Smooth muscle cell (in vitro differentiated cells): ENCODE data around the gene UTRN. TPM values are rescaled to one million over a fixed set of nuclear protein-coding genes. Genes with fewer than 3 reads are reported as not detected.

Experiments used
- DNase-seq: peaks from one replicate; lab custom pipeline; 2025; ENCODE audit not compliant: unreplicated experiment; lab: John Stamatoyannopoulos, UW
- H2AFZ ChIP-seq: fragments of 200-600 bp; sonication (generic); 2 replicates; pipeline ENCODE4 v1.6.0; 2016; ENCODE audit warnings: antibody characterized with exemption, low read depth, mild to moderate bottlenecking
- H3F3A ChIP-seq: fragments of 200-600 bp; sonication (generic); 2 replicates; pipeline ENCODE4 v1.6.0; 2017; ENCODE audit warnings: antibody characterized with exemption, low read depth
- H3K27ac ChIP-seq: fragments of 200-600 bp; sonication (generic); 2 replicates; pipeline ENCODE4 v1.5.1; 2016; ENCODE audit warnings: low read depth, mild to moderate bottlenecking
- H3K27me3 ChIP-seq: fragments of 200-600 bp; sonication (generic); 2 replicates; pipeline ENCODE4 v1.6.1; 2016; ENCODE audit warnings: low read depth, mild to moderate bottlenecking
- H3K36me3 ChIP-seq: fragments of 200-600 bp; sonication (generic); 2 replicates; pipeline ENCODE4 v1.5.1; 2016; ENCODE audit warnings: low read depth
- H3K4me1 ChIP-seq: fragments of 200-600 bp; sonication (generic); 2 replicates; pipeline ENCODE4 v1.5.1; 2016; ENCODE audit warnings: low read depth
- H3K4me2 ChIP-seq: fragments of 200-600 bp; sonication (generic); 2 replicates; pipeline ENCODE4 v1.6.0; 2016; ENCODE audit warnings: mild to moderate bottlenecking
- H3K4me3 ChIP-seq: fragments of 200-600 bp; sonication (generic); 2 replicates; pipeline ENCODE4 v1.5.1; 2016; ENCODE audit warnings: mild to moderate bottlenecking
- H3K79me2 ChIP-seq: fragments of 200-600 bp; sonication (generic); 2 replicates; pipeline ENCODE4 v1.6.0; 2016; ENCODE audit warnings: low read depth, mild to moderate bottlenecking
- H3K9ac ChIP-seq: fragments of 200-600 bp; sonication (generic); 2 replicates; pipeline ENCODE4 v1.6.0; 2016; ENCODE audit warnings: low read depth
- H3K9me3 ChIP-seq: fragments of 200-600 bp; sonication (generic); replicated peaks from 2 replicates; pipeline ENCODE4 v1.5.1; 2016; ENCODE audit warnings: low read depth
- H4K20me1 ChIP-seq: fragments of 200-600 bp; sonication (generic); 2 replicates; pipeline ENCODE4 v1.6.0; 2016; ENCODE audit warnings: low read depth
- CTCF ChIP-seq: fragments of 200-600 bp; sonication (generic); IDR thresholded peaks from 2 replicates; pipeline ENCODE4 v1.5.1; 2017; ENCODE audit warnings: borderline replicate concordance, mild to moderate bottlenecking, antibody characterized with exemption; ENCODE audit not compliant: insufficient read depth, poor library complexity, severe bottlenecking
- WGBS: methylation state at CpG from one replicate; pipeline ENCODE4 v1.1.7; 2016; ENCODE audit warnings: low lambda C conversion rate; 5-methylcytosine and 5-hydroxymethylcytosine counted together
- polyA plus RNA-seq: library from polyadenylated mRNA; unstranded; fragments of >200 nt; fragmentation: Nextera tagmentation; extraction: Ambion mirVana; gene quantifications from 2 replicates; pipeline ENCODE4 v1.2.1, GENCODE V29; 2016
- total RNA-seq: library from RNA; depleted of rRNA; stranded (reverse); fragments of >200 nt; gene quantifications from 2 replicates; pipeline ENCODE4 v1.2.3, GENCODE V29; 2014

Gene UTRN
- total and polyA plus RNA-seq, 2 experiments from 2014 or later, result 12.6 to 47.3 TPM

GRCh38 chr6:144327081-144327480 lies 41.9 kb downstream of the UTRN start:
- Histone ChIP-seq H3K79me2 (peaks cover 3% of the 10 kb centered on the region), H3F3A (no peaks in the 10 kb centered on the region), H3K9me3 (no peaks in the 10 kb centered on the region), H3K4me1 (no peaks in the 10 kb centered on the region), H3K9ac (no peak overlapping the region), H2AFZ (no peak overlapping the region), H3K4me2 (no peak overlapping the region), H3K27me3 (no peaks in the 10 kb centered on the region), H3K36me3 (no peaks in the 10 kb centered on the region), H3K4me3 (no peak overlapping the region), H3K27ac (no peak overlapping the region), H4K20me1 (peaks cover 47% of the 10 kb centered on the region)
- no peak for TF ChIP-seq CTCF
- no peak for DNase-seq
- WGBS, result 66% methylated on average over 5 of the region's 5 CpGs

GRCh38 chr6:144330017-144330987 lies 45.2 kb downstream of the UTRN start:
- no peaks in the 10 kb centered on the region for H3F3A ChIP-seq
- H3K4me1 ChIP-seq, result no peaks in the 10 kb centered on the region
- H3K27me3 ChIP-seq, result no peaks in the 10 kb centered on the region
- H3K4me2 ChIP-seq, result peak overlapping the region; percentile 34
- DNase-seq, result no peak
- H3K79me2 ChIP-seq, result peaks cover 3% of the 10 kb centered on the region
- no peaks in the 10 kb centered on the region for H3K36me3 ChIP-seq
- peak overlapping the region; percentile 15 for H3K27ac ChIP-seq
- no peak overlapping the region for H3K9ac ChIP-seq
- H2AFZ ChIP-seq, result no peak overlapping the region
- no peaks in the 10 kb centered on the region for H3K9me3 ChIP-seq
- peak overlapping the region; percentile 28 for H3K4me3 ChIP-seq
- 36% methylated on average over 10 of the region's 10 CpGs for WGBS
- no peak for TF ChIP-seq CTCF
- peaks cover 38% of the 10 kb centered on the region for H4K20me1 ChIP-seq

GRCh38 chr6:144331491-144331969 lies 46.4 kb downstream of the UTRN start:
- Histone ChIP-seq H3K36me3 (no peaks in the 10 kb centered on the region), H3K79me2 (peaks cover 3% of the 10 kb centered on the region), H3K4me2 (peak overlapping the region; percentile 34), H3K9me3 (no peaks in the 10 kb centered on the region), H3F3A (no peaks in the 10 kb centered on the region), H2AFZ (no peak overlapping the region), H3K9ac (no peak overlapping the region), H4K20me1 (peaks cover 36% of the 10 kb centered on the region), H3K27me3 (no peaks in the 10 kb centered on the region), H3K27ac (no peak overlapping the region), H3K4me1 (no peaks in the 10 kb centered on the region), H3K4me3 (peak overlapping the region; percentile 28)
- TF ChIP-seq CTCF, result no peak
- 45% methylated on average over 8 of the region's 8 CpGs for WGBS
- no peak for DNase-seq
